Endothelial cell of umbilical vein (primary cell): Measurements from ENCODE around the gene COL21A1. TPM values are rescaled to one million over a fixed set of nuclear protein-coding genes. Genes with fewer than 3 reads are reported as not detected.

Experiments used
- BruUV-seq: library from RNA; stranded (reverse); fragments of 400-500 nt; replicated peaks from 2 replicates; lab custom pipeline; 2021; lab: Mats Ljungman, UMichigan
- CTCF ChIA-PET: fragments of 300-600, 350-600 bp; sonication (Branson Sonifier 250); formaldehyde crosslinking; loops from one replicate; lab custom pipeline; 2021; ENCODE audit warnings: antibody characterized with exemption, inconsistent platforms; lab: Charles Lee
- POLR2A ChIA-PET: fragments of 300-600, 350-600 bp; sonication (Branson Sonifier 250); formaldehyde crosslinking; loops from one replicate; lab custom pipeline; 2021; ENCODE audit warnings: antibody characterized with exemption, inconsistent platforms; lab: Charles Lee
- DNase-seq: peaks from one replicate; pipeline ENCODE4 v3.0.0-alpha.2; 2011; ENCODE audit warnings: low read depth, low spot score
- FAIRE-seq: peaks from 2 replicates; lab custom pipeline; 2011; peaks lifted over from hg19 to GRCh38; lab: Jason Lieb, UNC
- H2AFZ ChIP-seq: 2 replicates; pipeline ENCODE4 v1.6.0; 2012; ENCODE audit warnings: low read depth, low read length, control low read depth, inconsistent platforms
- H3K27ac ChIP-seq: 2 replicates; pipeline ENCODE4 v1.5.1; 2011; ENCODE audit warnings: low read depth, mild to moderate bottlenecking, control low read depth, low read length, moderate library complexity; ENCODE audit not compliant: insufficient read depth
- H3K27me3 ChIP-seq, 2 experiments: 2 replicates each; pipeline versions ENCODE4 v1.6.0 to v1.6.1; 2011; ENCODE audit warnings: low read length in 2 of 2, mixed read lengths in 1 of 2; ENCODE audit not compliant: control insufficient read depth in 2 of 2, insufficient read depth in 2 of 2
- H3K36me3 ChIP-seq, 2 experiments: 2 replicates in 1 of 2; 3 replicates in 1 of 2; pipeline ENCODE4 v1.5.1; 2011; ENCODE audit warnings: low read length in 2 of 2, mild to moderate bottlenecking in 1 of 2, moderate library complexity in 1 of 2; ENCODE audit not compliant: control insufficient read depth in 2 of 2, insufficient read depth in 2 of 2; ENCODE audit errors: extremely low read depth in 1 of 2
- H3K4me1 ChIP-seq: 3 replicates; pipeline ENCODE4 v1.5.1; 2011; ENCODE audit warnings: mild to moderate bottlenecking, low read length; ENCODE audit not compliant: control insufficient read depth, insufficient read depth; ENCODE audit errors: extremely low read depth
- H3K4me2 ChIP-seq: 2 replicates; pipeline ENCODE4 v1.6.1; 2011; ENCODE audit warnings: low read length, control low read depth, mixed read lengths; ENCODE audit not compliant: insufficient read depth
- H3K4me3 ChIP-seq, 3 experiments: fragments of 200-600 bp in 1 of 3; sonication (generic), shearing (Covaris generic) in 1 of 3; replicated peaks in 1 of 3; 2 replicates each; pipeline ENCODE4 v1.5.1; 2011 to 2016; ENCODE audit warnings: control low read depth in 3 of 3, low read length in 3 of 3, mild to moderate bottlenecking in 2 of 3, inconsistent platforms in 1 of 3, low read depth in 1 of 3, moderate library complexity in 1 of 3; ENCODE audit not compliant: insufficient read depth in 1 of 3
- H3K79me2 ChIP-seq: 2 replicates; pipeline ENCODE4 v1.6.0; 2012; ENCODE audit warnings: low read length, inconsistent platforms; ENCODE audit not compliant: control insufficient read depth, insufficient read depth
- H3K9ac ChIP-seq: replicated peaks from 2 replicates; pipeline ENCODE3; 2011; ENCODE audit warnings: low read length, control low read depth; ENCODE audit not compliant: insufficient read depth; ENCODE audit errors: extremely low read depth
- H3K9me1 ChIP-seq: replicated peaks from 3 replicates; pipeline ENCODE4 v1.6.0; 2011; ENCODE audit warnings: mild to moderate bottlenecking, low read length; ENCODE audit not compliant: control insufficient read depth, insufficient read depth; ENCODE audit errors: extremely low read depth
- H3K9me3 ChIP-seq: replicated peaks from 2 replicates; pipeline ENCODE4 v1.5.1; 2012; ENCODE audit warnings: low read length, inconsistent platforms; ENCODE audit not compliant: control insufficient read depth, insufficient read depth
- H4K20me1 ChIP-seq: replicated peaks from 2 replicates; pipeline ENCODE3; 2011; ENCODE audit warnings: mild to moderate bottlenecking, low read length; ENCODE audit not compliant: control insufficient read depth, insufficient read depth; ENCODE audit errors: extremely low read depth
- EZH2 ChIP-seq: IDR thresholded peaks from 2 replicates; pipeline ENCODE4 v1.6.1; 2012; ENCODE audit warnings: borderline replicate concordance, low read depth, mild to moderate bottlenecking, moderate library complexity, low read length, inconsistent platforms; ENCODE audit not compliant: severe bottlenecking
- FOS ChIP-seq: IDR thresholded peaks from 2 replicates; pipeline ENCODE4 v1.6.1; 2011; ENCODE audit warnings: mild to moderate bottlenecking, low read length, moderate library complexity, borderline replicate concordance; ENCODE audit not compliant: insufficient read depth
- GATA2 ChIP-seq: IDR thresholded peaks from 2 replicates; pipeline ENCODE4 v1.7.0; 2011; ENCODE audit warnings: low read depth, mild to moderate bottlenecking, moderate library complexity, mixed read lengths, low read length; ENCODE audit not compliant: insufficient read length, insufficient read depth
- JUN ChIP-seq: IDR thresholded peaks from 2 replicates; pipeline ENCODE4 v1.6.1; 2011; ENCODE audit warnings: borderline replicate concordance, low read depth; ENCODE audit not compliant: insufficient read length, insufficient read depth
- MYC ChIP-seq: IDR thresholded peaks from one replicate; pipeline ENCODE4 v1.6.1; 2011; ENCODE audit warnings: mild to moderate bottlenecking, low read depth, low read length
- POLR2A ChIP-seq: IDR thresholded peaks from 2 replicates; pipeline ENCODE4 v1.6.1; 2012; ENCODE audit warnings: low read depth, mild to moderate bottlenecking, control low read depth, low read length
- POLR2AphosphoS5 ChIP-seq: IDR thresholded peaks from 2 replicates; pipeline ENCODE4 v1.6.1; 2012; ENCODE audit warnings: low read depth, mild to moderate bottlenecking, control low read depth, low read length, moderate library complexity; ENCODE audit not compliant: insufficient read depth
- dilution Hi-C: fragments of 300-500 bp; cut with MboI; formaldehyde crosslinking; loops from one replicate; pipeline ENCODE4 v1.15.0; 2019; ENCODE audit warnings: low sequenced_read_pairs; ENCODE audit not compliant: extremely low pct_ligation_motif_present
- intact Hi-C: fragments of 100-400 bp; cut with micrococcal nuclease; formaldehyde crosslinking; loops from one replicate; pipeline ENCODE4 v1.10.0; 2022
- polyA plus RNA-seq, 4 experiments: library from polyadenylated mRNA; depleted of rRNA in 3 of 4; stranded (reverse) in 3 of 4; unstranded in 1 of 4; fragments of >200 nt; gene quantifications; 2 replicates each; pipeline versions ENCODE4 v1.2.1 to v1.2.3, GENCODE V29; 2011 to 2012; ENCODE audit warnings: missing spikeins in 1 of 4
- total RNA-seq: library from RNA; stranded (reverse); gene quantifications from 2 replicates; pipeline ENCODE4 v1.2.3, GENCODE V29; 2021
- TF ChIP-seq, protein P1 (sequence below), 2 donors: IDR thresholded peaks; 1 replicate in 1 of 2; 2 replicates in 1 of 2; pipeline ENCODE4 v1.5.1; 2011; ENCODE audit warnings: low read length in 2 of 2, mild to moderate bottlenecking in 2 of 2, moderate library complexity in 2 of 2, control low read depth in 1 of 2, inconsistent platforms in 1 of 2, low read depth in 1 of 2; ENCODE audit not compliant: insufficient read depth in 1 of 2; ENCODE audit errors: extremely low read depth in 1 of 2
- TF ChIP-seq, protein P2 (sequence below): IDR thresholded peaks from 2 replicates; pipeline ENCODE4 v1.6.1; 2011; ENCODE audit not compliant: insufficient read depth, insufficient read length

The COL21A1 gene
- total and polyA plus RNA-seq, 2 donors (not counting 3 experiments of a cell fraction or from before 2014, with no cell fraction given) = 0.22 to 1.4 TPM

DNA sequence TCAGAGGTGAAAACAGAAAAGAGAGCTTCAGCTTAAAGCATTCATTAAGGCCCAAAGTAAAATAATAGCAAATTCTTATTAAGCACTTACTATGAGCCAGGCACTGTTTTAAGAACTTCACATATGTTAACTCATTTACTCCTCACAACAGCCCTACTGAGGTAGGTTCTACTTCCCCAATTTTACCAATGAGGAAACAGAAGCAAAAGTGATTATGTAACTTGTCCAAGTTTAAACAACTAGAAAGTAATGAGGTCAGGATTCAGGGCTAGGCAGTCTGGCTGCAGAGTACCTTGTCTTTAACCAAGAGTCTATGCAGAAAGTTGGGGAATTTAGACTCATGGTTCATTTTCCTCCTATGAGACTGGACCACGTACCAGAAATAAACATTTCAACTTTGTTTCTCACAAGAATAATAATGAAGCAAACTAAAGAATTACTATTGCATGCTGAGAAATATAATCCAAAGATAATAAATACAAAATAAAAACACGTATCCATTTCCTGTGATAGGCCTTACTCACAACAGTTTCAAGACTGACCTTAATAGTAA is 3.8 kb downstream of the COL21A1 start:
- BruUV-seq = no TSS peak
- ChIA-PET POLR2A (no interaction called here), CTCF (no interaction called here)
- intact Hi-C loops (no loop called here), dilution Hi-C loops (no loop called here)
- Histone ChIP-seq H3K9me1 (no peaks in the 10 kb centered on the region), H3K79me2 (no peaks in the 10 kb centered on the region), H3K4me1 (no peaks in the 10 kb centered on the region), H3K9me3 (no peaks in the 10 kb centered on the region), H3K27me3 (peaks cover 2 to 3% of the 10 kb centered on the region in 2 experiments), H3K9ac (no peak overlapping the region), H3K27ac (no peak overlapping the region), H4K20me1 (no peaks in the 10 kb centered on the region), H2AFZ (no peak overlapping the region), H3K4me3 (no peak overlapping the region), H3K4me2 (no peak overlapping the region), H3K36me3 (no peaks in the 10 kb centered on the region)
- FAIRE-seq = no peak
- DNase-seq = no peak
- TF ChIP-seq POLR2A = no peak
- TF ChIP-seq FOS = no peak
- no peak for TF ChIP-seq JUN
- TF ChIP-seq POLR2AphosphoS5 = no peak
- no peak for TF ChIP-seq GATA2
- TF ChIP-seq, protein P1, sequence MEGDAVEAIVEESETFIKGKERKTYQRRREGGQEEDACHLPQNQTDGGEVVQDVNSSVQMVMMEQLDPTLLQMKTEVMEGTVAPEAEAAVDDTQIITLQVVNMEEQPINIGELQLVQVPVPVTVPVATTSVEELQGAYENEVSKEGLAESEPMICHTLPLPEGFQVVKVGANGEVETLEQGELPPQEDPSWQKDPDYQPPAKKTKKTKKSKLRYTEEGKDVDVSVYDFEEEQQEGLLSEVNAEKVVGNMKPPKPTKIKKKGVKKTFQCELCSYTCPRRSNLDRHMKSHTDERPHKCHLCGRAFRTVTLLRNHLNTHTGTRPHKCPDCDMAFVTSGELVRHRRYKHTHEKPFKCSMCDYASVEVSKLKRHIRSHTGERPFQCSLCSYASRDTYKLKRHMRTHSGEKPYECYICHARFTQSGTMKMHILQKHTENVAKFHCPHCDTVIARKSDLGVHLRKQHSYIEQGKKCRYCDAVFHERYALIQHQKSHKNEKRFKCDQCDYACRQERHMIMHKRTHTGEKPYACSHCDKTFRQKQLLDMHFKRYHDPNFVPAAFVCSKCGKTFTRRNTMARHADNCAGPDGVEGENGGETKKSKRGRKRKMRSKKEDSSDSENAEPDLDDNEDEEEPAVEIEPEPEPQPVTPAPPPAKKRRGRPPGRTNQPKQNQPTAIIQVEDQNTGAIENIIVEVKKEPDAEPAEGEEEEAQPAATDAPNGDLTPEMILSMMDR (IDR thresholded peaks at IDR 0.05; ENCODE audit: extremely low read depth in 1 of 2, insufficient read depth in 1 of 2, low read depth in 1 of 2, low read length in 2 of 2) = no peak
- no peak for TF ChIP-seq EZH2
- TF ChIP-seq, protein P2, sequence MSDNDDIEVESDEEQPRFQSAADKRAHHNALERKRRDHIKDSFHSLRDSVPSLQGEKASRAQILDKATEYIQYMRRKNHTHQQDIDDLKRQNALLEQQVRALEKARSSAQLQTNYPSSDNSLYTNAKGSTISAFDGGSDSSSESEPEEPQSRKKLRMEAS = no peak
- TF ChIP-seq MYC = no peak
